CD4-positive, alpha-beta memory T cell (primary cell): ENCODE measurements around the gene FAM43A. TPM values are rescaled to one million over a fixed set of nuclear protein-coding genes. Genes with fewer than 3 reads are reported as not detected.

ENCODE experiments used
- CTCF ChIA-PET: fragments of 350-600 bp; sonication (Branson Sonifier 250); formaldehyde crosslinking; loops from one replicate; lab custom pipeline; 2021; ENCODE audit warnings: inconsistent platforms; ENCODE audit not compliant: partially characterized antibody; lab: Charles Lee
- POLR2A ChIA-PET: fragments of 350-600 bp; sonication (Branson Sonifier 250); formaldehyde crosslinking; loops from one replicate; lab custom pipeline; 2021; ENCODE audit not compliant: partially characterized antibody; lab: Charles Lee
- DNase-seq, 5 donors: peaks; one replicate each; pipeline versions ENCODE4 v3.0.0 to v3.0.0-alpha.2; 2020 to 2022; ENCODE audit warnings: mixed read lengths in 1 of 5
- H3K27ac ChIP-seq: one replicate; pipeline ENCODE4 v1.7.0; 2013; ENCODE audit warnings: low read depth, low read length
- H3K27me3 ChIP-seq: 2 replicates; pipeline ENCODE4 v1.7.0; 2013; ENCODE audit warnings: mild to moderate bottlenecking, low read length, moderate library complexity; ENCODE audit not compliant: insufficient read depth
- H3K36me3 ChIP-seq: 2 replicates; pipeline ENCODE4 v1.7.0; 2013; ENCODE audit warnings: mild to moderate bottlenecking, low read length, moderate library complexity; ENCODE audit not compliant: insufficient read depth
- H3K4me1 ChIP-seq: 2 replicates; pipeline ENCODE4 v1.7.0; 2013; ENCODE audit warnings: mild to moderate bottlenecking, low read length, moderate library complexity; ENCODE audit not compliant: insufficient read depth
- H3K4me3 ChIP-seq, 2 donors: one replicate each; pipeline ENCODE4 v1.7.0; 2013; ENCODE audit warnings: low read length in 2 of 2, mild to moderate bottlenecking in 1 of 2
- H3K9me3 ChIP-seq, 2 donors: one replicate each; pipeline ENCODE4 v1.7.0; 2013; ENCODE audit warnings: low read length in 2 of 2, control low read depth in 1 of 2; ENCODE audit not compliant: control insufficient read depth in 1 of 2
- H3K27ac Mint-ChIP-seq, 7 donors: one replicate each; pipeline ENCODE4 v1.8.0; 2020 to 2021; ENCODE audit warnings: mixed read lengths in 7 of 7, mild to moderate bottlenecking in 6 of 7, inconsistent platforms in 3 of 7, moderate library complexity in 3 of 7
- H3K27me3 Mint-ChIP-seq, 2 donors: one replicate each; pipeline ENCODE4 v1.8.0; 2020 to 2021; ENCODE audit warnings: mixed read lengths in 2 of 2
- H3K36me3 Mint-ChIP-seq, 2 donors: one replicate each; pipeline ENCODE4 v1.8.0; 2020 to 2021; ENCODE audit warnings: mixed read lengths in 2 of 2, inconsistent platforms in 1 of 2, mild to moderate bottlenecking in 1 of 2
- H3K4me1 Mint-ChIP-seq, 4 donors: one replicate each; pipeline ENCODE4 v1.8.0; 2020 to 2021; ENCODE audit warnings: mixed read lengths in 4 of 4, mild to moderate bottlenecking in 1 of 4
- H3K4me3 Mint-ChIP-seq, 8 donors: one replicate each; pipeline ENCODE4 v1.8.0; 2020 to 2021; ENCODE audit warnings: mixed read lengths in 8 of 8, mild to moderate bottlenecking in 7 of 8, moderate library complexity in 6 of 8, inconsistent platforms in 3 of 8
- H3K9me3 Mint-ChIP-seq, 8 donors: one replicate each; pipeline ENCODE4 v1.8.0; 2020 to 2021; ENCODE audit warnings: mixed read lengths in 8 of 8, mild to moderate bottlenecking in 5 of 8, inconsistent platforms in 3 of 8, moderate library complexity in 1 of 8
- intact Hi-C: fragments of 100-400 bp; cut with micrococcal nuclease; formaldehyde crosslinking; loops from one replicate; pipeline ENCODE4 v1.15.1; 2023
- polyA plus RNA-seq, 2 donors: library from polyadenylated mRNA; unstranded; fragments of 300-500 nt; fragmentation: Illumina TruSeq; gene quantifications; one replicate each; pipeline ENCODE4 v1.2.3, GENCODE V29; 2021
- total RNA-seq, 2 experiments: library from RNA; stranded (reverse); gene quantifications; one replicate each; pipeline ENCODE4 v1.2.3, GENCODE V29; 2021

The FAM43A gene
- total and polyA plus RNA-seq, 4 experiments from 2014 or later = 0.34 to 9.9 (median 7.7) TPM

- CTCF ChIA-PET = no interaction called here
Measured at GRCh38 chr3:194702545-194702944, 16.9 kb downstream of the FAM43A start.

GRCh38 chr3:194705227-194705626 lies 19.5 kb downstream of the FAM43A start:
- peaks cover 0 to 2% of the 10 kb centered on the region in 2 donors for H3K27me3 Mint-ChIP-seq
- H3K27me3 ChIP-seq = no peaks in the 10 kb centered on the region
- H3K4me3 ChIP-seq = no peak overlapping the region
- intact Hi-C loops = no loop called here
- no peaks in the 10 kb centered on the region for H3K36me3 Mint-ChIP-seq
- H3K36me3 ChIP-seq = no peaks in the 10 kb centered on the region
- no peak overlapping the region for H3K27ac Mint-ChIP-seq
- ChIA-PET CTCF (no interaction called here), POLR2A (no interaction called here)
- H3K9me3 Mint-ChIP-seq = peaks cover 0 to 6% (median 4%) of the 10 kb centered on the region in 8 donors
- no peak overlapping the region for H3K27ac ChIP-seq
- H3K4me1 Mint-ChIP-seq = no peaks in the 10 kb centered on the region
- H3K4me3 Mint-ChIP-seq = no peak overlapping the region
- no peak for DNase-seq
- H3K9me3 ChIP-seq = no peaks in the 10 kb centered on the region
- no peaks in the 10 kb centered on the region for H3K4me1 ChIP-seq

More at GRCh38 chr3:194702545-194702944, 16.9 kb downstream of the FAM43A start:
- H3K27ac Mint-ChIP-seq = no peak overlapping the region
- no peaks in the 10 kb centered on the region for H3K36me3 ChIP-seq
- H3K4me1 Mint-ChIP-seq = no peaks in the 10 kb centered on the region
- H3K4me1 ChIP-seq = no peaks in the 10 kb centered on the region
- intact Hi-C loops = no loop called here
- H3K4me3 Mint-ChIP-seq = no peak overlapping the region
- peaks cover 2 to 15% (median 5%) of the 10 kb centered on the region in 8 donors for H3K9me3 Mint-ChIP-seq
- H3K27ac ChIP-seq = no peak overlapping the region
- peaks cover 2 to 3% of the 10 kb centered on the region in 2 donors for H3K27me3 Mint-ChIP-seq
- POLR2A ChIA-PET = interaction anchor here (0.5 kb wide), 1 partner anchor 135 kb away, joined by 3 read pairs; no protein-coding TSS in a partner anchor
- no peaks in the 10 kb centered on the region for H3K9me3 ChIP-seq
- H3K27me3 ChIP-seq = no peaks in the 10 kb centered on the region
- H3K36me3 Mint-ChIP-seq = no peaks in the 10 kb centered on the region
- no peak for DNase-seq
- no peak overlapping the region for H3K4me3 ChIP-seq

GRCh38 chr3:194705761-194706160 lies 20.1 kb downstream of the FAM43A start:
- no peaks in the 10 kb centered on the region for H3K9me3 ChIP-seq
- H3K4me1 ChIP-seq = no peaks in the 10 kb centered on the region
- no peaks in the 10 kb centered on the region for H3K27me3 ChIP-seq
- no peak overlapping the region for H3K27ac ChIP-seq
- Mint-ChIP-seq H3K9me3 (peaks cover 0 to 6% (median 4%) of the 10 kb centered on the region in 8 donors), H3K27me3 (peaks cover 0 to 2% of the 10 kb centered on the region in 2 donors), H3K36me3 (no peaks in the 10 kb centered on the region), H3K4me1 (no peaks in the 10 kb centered on the region), H3K27ac (no peak overlapping the region), H3K4me3 (no peak overlapping the region)
- ChIA-PET POLR2A (no interaction called here), CTCF (no interaction called here)
- no peaks in the 10 kb centered on the region for H3K36me3 ChIP-seq
- no peak overlapping the region for H3K4me3 ChIP-seq
- intact Hi-C loops = no loop called here
- no peak for DNase-seq

GRCh38 chr3:194707147-194707540 lies 21.5 kb downstream of the FAM43A start:
- CTCF ChIA-PET = interaction anchor here (0.6 to 0.8 kb wide), 2 partner anchors 20 to 1043 kb away, joined by 3 to 4 read pairs; no protein-coding TSS in a partner anchor
- intact Hi-C loops = no loop called here
- DNase-seq = no peak
- no peak overlapping the region for H3K4me3 Mint-ChIP-seq
- Histone ChIP-seq H3K36me3 (no peaks in the 10 kb centered on the region), H3K27ac (no peak overlapping the region), H3K4me3 (no peak overlapping the region), H3K9me3 (no peaks in the 10 kb centered on the region), H3K4me1 (no peaks in the 10 kb centered on the region), H3K27me3 (no peaks in the 10 kb centered on the region)
- H3K36me3 Mint-ChIP-seq = no peaks in the 10 kb centered on the region
- H3K27me3 Mint-ChIP-seq = peaks cover 2 to 3% of the 10 kb centered on the region in 2 donors
- POLR2A ChIA-PET = interaction anchor here (0.8 kb wide), 1 partner anchor 19 kb away, joined by 3 read pairs; no protein-coding TSS in a partner anchor
- peaks cover 0 to 6% (median 4%) of the 10 kb centered on the region in 8 donors for H3K9me3 Mint-ChIP-seq
- no peak overlapping the region for H3K27ac Mint-ChIP-seq
- H3K4me1 Mint-ChIP-seq = no peaks in the 10 kb centered on the region

- peaks cover 0 to 6% (median 4%) of the 10 kb centered on the region in 8 donors for H3K9me3 Mint-ChIP-seq
- ChIA-PET POLR2A (no interaction called here), CTCF (no interaction called here)
- Histone ChIP-seq H3K27me3 (no peaks in the 10 kb centered on the region), H3K9me3 (no peaks in the 10 kb centered on the region), H3K36me3 (no peaks in the 10 kb centered on the region), H3K4me1 (no peaks in the 10 kb centered on the region), H3K27ac (no peak overlapping the region), H3K4me3 (no peak overlapping the region)
- H3K4me3 Mint-ChIP-seq = no peak overlapping the region
- H3K36me3 Mint-ChIP-seq = no peaks in the 10 kb centered on the region
- intact Hi-C loops = no loop called here
- H3K4me1 Mint-ChIP-seq = peaks cover 0 to 7% (median under 1%) of the 10 kb centered on the region in 4 donors
- peaks cover 2 to 3% of the 10 kb centered on the region in 2 donors for H3K27me3 Mint-ChIP-seq
- no peak for DNase-seq
- no peak overlapping the region for H3K27ac Mint-ChIP-seq
Measured at GRCh38 chr3:194711286-194711685, 25.6 kb downstream of the FAM43A start.

- no peak overlapping the region for H3K4me3 Mint-ChIP-seq
- Histone ChIP-seq H3K36me3 (no peaks in the 10 kb centered on the region), H3K4me1 (no peaks in the 10 kb centered on the region), H3K27me3 (no peaks in the 10 kb centered on the region), H3K27ac (no peak overlapping the region), H3K4me3 (no peak overlapping the region), H3K9me3 (no peaks in the 10 kb centered on the region)
- ChIA-PET CTCF (no interaction called here), POLR2A (no interaction called here)
- H3K27ac Mint-ChIP-seq = no peak overlapping the region
- intact Hi-C loops = no loop called here
- H3K27me3 Mint-ChIP-seq = peaks cover 2 to 3% of the 10 kb centered on the region in 2 donors
- H3K4me1 Mint-ChIP-seq = peaks cover 0 to 7% (median under 1%) of the 10 kb centered on the region in 4 donors
- H3K36me3 Mint-ChIP-seq = no peaks in the 10 kb centered on the region
- no peak for DNase-seq
- peaks cover 0 to 6% (median 4%) of the 10 kb centered on the region in 8 donors for H3K9me3 Mint-ChIP-seq
Measured at GRCh38 chr3:194711913-194712312, 26.2 kb downstream of the FAM43A start.

- Histone ChIP-seq H3K36me3 (no peaks in the 10 kb centered on the region), H3K9me3 (no peaks in the 10 kb centered on the region), H3K27ac (no peak overlapping the region), H3K4me1 (no peaks in the 10 kb centered on the region), H3K4me3 (no peak overlapping the region), H3K27me3 (no peaks in the 10 kb centered on the region)
- CTCF ChIA-PET = no interaction called here
- intact Hi-C loops = no loop called here
- POLR2A ChIA-PET = no interaction called here
- Mint-ChIP-seq H3K9me3 (peaks cover 0 to 2% (median 0%) of the 10 kb centered on the region in 8 donors), H3K27me3 (peaks cover 3 to 4% of the 10 kb centered on the region in 2 donors), H3K4me3 (no peak overlapping the region), H3K27ac (no peak overlapping the region), H3K36me3 (no peaks in the 10 kb centered on the region), H3K4me1 (peaks cover 0 to 7% (median under 1%) of the 10 kb centered on the region in 4 donors)
- DNase-seq = no peak
Measured at GRCh38 chr3:194713299-194714136, 27.8 kb downstream of the FAM43A start.
